ENCODE measurements around the gene DYNC1LI2. TPM values are rescaled to one million over a fixed set of nuclear protein-coding genes. Genes with fewer than 3 reads are reported as not detected.

Gene DYNC1LI2
- total and polyA plus RNA-seq, 2 of the 8 experiments (the other 6 are each of a cell fraction or from before 2014, with no cell fraction given): 35.0 to 70.8 TPM

- TF ChIP-seq CHD7 (IDR thresholded peaks at IDR 0.05; ENCODE audit: insufficient replicate concordance, low read length) (no peak), POU5F1 (IDR thresholded peaks at IDR 0.05; ENCODE audit: low read depth, low read length) (no peak), FOSL1 (IDR thresholded peaks at IDR 0.05; ENCODE audit: insufficient read depth, low read depth, low read length) (no peak)
Observed at GRCh38 chr16:66673691-66674090, 77.7 kb downstream of the DYNC1LI2 start (continued).
